Transverse colon (tissue), 4 donors: Measurements from ENCODE around the gene CDK14.

ENCODE experiments used
- POLR2AphosphoS5 ChIP-seq, 3 donors: sonication (generic); formaldehyde crosslinking; IDR thresholded peaks; one replicate each; pipeline ENCODE4 v1.6.1; 2016; ENCODE audit warnings: antibody characterized with exemption in 3 of 3
- TF ChIP-seq, protein P1 (sequence below), 5 experiments: fragments of 200-600 bp in 3 of 5; fragments of 450-650 bp in 2 of 5; sonication (generic) in 3 of 5; IDR thresholded peaks; 1 replicate in 2 of 5; 2 replicates in 3 of 5; pipeline ENCODE4 v1.5.1; 2016 to 2017; ENCODE audit warnings: antibody characterized with exemption in 5 of 5, inconsistent platforms in 3 of 5, mild to moderate bottlenecking in 2 of 5, moderate library complexity in 1 of 5

DNA sequence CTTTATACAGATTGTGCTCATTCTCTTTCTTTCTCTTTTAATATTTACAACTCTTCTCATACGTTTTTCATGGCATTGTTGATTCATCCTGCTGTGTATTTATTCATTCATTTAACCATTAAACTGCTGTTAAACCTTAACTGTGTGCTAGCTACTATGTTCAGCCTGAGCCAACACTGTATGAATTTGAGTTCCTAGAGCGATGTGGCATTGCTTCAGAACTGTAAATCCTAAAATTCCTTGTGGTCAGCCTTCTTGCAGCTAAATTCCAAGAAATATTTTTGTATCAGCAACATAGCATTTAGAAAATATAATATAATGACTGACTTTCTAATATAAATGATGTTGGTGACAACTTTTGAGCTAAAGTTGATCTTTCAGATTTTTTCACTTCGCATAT is 483.4 kb downstream of the CDK14 start:
- TF ChIP-seq, protein P1, sequence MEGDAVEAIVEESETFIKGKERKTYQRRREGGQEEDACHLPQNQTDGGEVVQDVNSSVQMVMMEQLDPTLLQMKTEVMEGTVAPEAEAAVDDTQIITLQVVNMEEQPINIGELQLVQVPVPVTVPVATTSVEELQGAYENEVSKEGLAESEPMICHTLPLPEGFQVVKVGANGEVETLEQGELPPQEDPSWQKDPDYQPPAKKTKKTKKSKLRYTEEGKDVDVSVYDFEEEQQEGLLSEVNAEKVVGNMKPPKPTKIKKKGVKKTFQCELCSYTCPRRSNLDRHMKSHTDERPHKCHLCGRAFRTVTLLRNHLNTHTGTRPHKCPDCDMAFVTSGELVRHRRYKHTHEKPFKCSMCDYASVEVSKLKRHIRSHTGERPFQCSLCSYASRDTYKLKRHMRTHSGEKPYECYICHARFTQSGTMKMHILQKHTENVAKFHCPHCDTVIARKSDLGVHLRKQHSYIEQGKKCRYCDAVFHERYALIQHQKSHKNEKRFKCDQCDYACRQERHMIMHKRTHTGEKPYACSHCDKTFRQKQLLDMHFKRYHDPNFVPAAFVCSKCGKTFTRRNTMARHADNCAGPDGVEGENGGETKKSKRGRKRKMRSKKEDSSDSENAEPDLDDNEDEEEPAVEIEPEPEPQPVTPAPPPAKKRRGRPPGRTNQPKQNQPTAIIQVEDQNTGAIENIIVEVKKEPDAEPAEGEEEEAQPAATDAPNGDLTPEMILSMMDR (IDR thresholded peaks at IDR 0.05), result no peak
- no peak for TF ChIP-seq POLR2AphosphoS5 (IDR thresholded peaks at IDR 0.05)
